ENCODE data around the gene PAFAH2.

Gene PAFAH2

GRCh38 chr1:25997828-25998761 is at the start of gene PAFAH2:
PAFAH2 (minus strand) TSS chr1:25998063; CDS start chr1:25990816, 7,247 bp downstream.
- DNase-seq (ENCODE audit: low read depth, low spot score) = peak; percentile 99

DNA sequence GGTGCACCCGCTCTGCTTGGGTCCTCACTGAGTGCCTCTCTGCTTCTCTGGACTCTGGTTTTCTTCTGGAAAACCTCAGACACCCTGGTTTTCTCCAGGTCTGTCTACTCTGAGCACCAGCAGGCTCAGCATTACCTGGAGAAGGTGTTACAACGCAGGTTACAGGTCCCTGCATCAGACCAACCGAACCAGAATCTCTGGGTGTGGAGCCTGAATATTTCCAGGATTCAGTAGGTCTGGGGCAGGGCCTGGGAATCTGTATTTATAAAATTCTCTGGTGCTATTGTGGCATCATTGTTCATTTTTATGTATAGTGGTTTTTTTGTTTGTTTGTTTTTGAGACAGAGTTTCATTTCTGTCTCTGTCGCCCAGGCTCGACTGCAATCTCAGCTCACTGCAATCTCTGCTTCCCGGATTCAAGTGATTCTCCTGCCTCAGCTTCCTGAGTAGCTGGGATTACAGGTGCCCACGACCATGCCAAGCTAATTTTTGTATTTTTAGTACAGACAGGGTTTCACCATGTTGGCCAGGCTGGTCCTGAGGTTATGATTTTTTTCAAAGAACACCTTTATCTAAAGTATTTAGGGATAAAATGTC is 49.5 kb upstream of the PAFAH2 start:
- DNase-seq (ENCODE audit: low read depth, low spot score) = no peak

GRCh38 chr1:26046246-26047095 is 48.6 kb upstream of the PAFAH2 start:
- DNase-seq (ENCODE audit: low read depth, low spot score) = no peak

DNA sequence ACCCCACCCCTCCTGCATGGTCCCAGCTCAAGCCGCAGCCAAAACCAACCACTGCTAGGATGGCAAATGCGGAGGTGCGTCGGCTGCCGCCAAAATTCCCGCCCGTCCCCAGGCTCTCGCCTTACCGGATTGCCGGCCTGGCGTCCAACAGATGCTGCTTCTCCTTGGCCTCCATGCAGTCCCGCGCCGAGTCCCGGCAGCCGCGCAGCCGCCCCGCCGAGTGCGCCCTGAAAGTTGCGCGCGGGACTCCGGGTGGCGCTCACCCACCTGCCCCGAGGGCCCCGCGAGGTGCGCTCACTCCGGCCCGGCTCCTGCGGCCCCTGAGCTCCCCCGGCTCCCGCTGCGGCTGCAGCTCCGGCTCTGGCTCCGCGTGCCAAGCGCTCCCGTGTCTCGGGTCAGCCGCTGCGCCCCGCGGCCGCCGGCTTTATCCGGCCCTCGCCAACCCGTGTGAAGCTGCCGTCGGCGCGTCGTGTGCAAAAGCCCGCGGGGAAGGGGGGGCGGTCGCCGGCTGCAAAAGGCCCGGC is 47.9 kb upstream of the PAFAH2 start, which contains the start of gene SLC30A2:
Gene SLC30A2 (minus strand): TSS at position 397 of the 524 bp plus-strand sequence. CDS start 222 bp downstream, at position 175.
- DNase-seq (ENCODE audit: low read depth, low spot score) = no peak

DNA sequence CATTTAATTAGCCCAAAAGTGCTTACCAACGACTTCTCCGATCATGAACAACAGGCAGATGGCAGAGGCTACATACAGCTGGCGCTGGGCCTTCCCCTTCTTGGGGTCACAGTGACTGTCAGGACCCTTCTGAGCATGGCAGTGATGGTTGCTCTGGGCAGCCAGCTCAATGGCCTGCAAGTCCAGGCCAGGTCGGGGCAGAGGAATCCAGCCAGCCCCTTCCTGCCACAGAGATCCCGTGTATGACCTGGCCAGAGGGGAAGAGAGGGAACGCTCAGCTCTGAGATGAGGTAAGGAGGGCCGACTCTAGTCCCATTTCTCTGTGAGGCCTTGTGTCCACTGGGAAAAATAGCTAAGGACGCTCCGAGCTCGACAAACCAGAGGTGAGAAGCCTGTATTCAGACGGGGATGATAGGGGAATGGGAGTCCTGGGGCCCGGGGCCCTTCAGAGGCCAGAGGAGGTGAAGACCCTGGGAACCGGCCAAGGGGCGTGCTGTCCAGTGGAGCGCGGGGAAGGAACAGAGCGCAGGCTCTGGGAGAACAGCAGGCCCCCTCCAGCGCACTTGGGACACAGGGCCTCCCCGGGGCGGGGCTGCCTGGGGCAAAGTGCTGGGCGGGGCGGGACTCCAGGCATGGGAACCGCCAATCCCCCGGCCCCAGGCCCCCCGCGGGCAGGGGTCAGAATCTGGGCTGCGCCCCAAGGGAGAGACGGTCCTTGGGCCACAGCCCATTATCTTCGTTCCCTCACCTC is 47.3 kb upstream of the PAFAH2 start:
- DNase-seq (ENCODE audit: low read depth, low spot score) = no peak

DNA sequence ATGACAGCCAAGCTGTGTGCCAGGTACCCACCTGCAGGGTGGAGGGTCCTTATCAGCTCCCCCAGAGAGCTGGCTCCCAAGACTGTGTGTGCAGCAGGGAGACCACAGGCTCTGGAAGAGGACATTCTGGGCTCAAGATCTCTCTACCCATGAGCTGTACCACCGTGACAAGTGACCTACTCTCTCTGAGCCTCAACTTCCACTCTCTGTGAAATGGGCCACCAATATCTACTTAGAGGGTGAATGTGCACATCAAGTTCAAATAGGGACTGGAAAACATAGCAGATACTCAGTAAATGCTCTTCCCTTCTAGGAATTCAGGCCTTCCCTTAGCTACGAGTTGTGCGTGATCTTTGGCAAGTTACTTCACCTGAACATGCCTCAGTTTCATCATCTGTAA is 46.6 kb upstream of the PAFAH2 start:
- no peak for DNase-seq (ENCODE audit: low read depth, low spot score)

GRCh38 chr1:26043765-26044164 is 45.9 kb upstream of the PAFAH2 start:
- DNase-seq (ENCODE audit: low read depth, low spot score) = no peak

- no peak for DNase-seq (ENCODE audit: low read depth, low spot score)
Observed at GRCh38 chr1:26041978-26042377, 44.1 kb upstream of the PAFAH2 start.

GRCh38 chr1:26041401-26041800 is 43.5 kb upstream of the PAFAH2 start:
- no peak for DNase-seq (ENCODE audit: low read depth, low spot score)

DNA sequence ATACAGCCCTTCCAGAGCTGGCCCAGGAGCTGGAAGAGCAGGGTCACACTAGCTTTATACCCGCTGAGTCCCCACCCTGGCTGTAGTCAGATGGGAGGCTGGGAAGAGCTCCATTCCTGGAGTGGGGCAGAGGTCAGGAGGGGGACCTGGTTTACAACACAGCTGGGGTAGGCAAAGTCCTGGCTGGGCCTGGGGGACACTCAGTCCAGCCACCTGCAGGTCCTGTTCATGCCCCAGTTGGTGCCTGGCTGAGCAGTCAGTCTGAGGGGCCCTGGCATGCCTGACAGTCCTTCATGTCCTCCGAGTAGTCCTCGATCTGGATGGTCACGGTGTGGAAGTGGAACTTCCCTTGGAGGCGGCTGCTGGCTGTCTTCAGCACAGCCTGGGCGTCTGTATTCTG is 41.0 kb upstream of the PAFAH2 start:
- no peak for DNase-seq (ENCODE audit: low read depth, low spot score)

- no peak for DNase-seq (ENCODE audit: low read depth, low spot score)
Observed at GRCh38 chr1:26038477-26038876, 40.6 kb upstream of the PAFAH2 start.

DNA sequence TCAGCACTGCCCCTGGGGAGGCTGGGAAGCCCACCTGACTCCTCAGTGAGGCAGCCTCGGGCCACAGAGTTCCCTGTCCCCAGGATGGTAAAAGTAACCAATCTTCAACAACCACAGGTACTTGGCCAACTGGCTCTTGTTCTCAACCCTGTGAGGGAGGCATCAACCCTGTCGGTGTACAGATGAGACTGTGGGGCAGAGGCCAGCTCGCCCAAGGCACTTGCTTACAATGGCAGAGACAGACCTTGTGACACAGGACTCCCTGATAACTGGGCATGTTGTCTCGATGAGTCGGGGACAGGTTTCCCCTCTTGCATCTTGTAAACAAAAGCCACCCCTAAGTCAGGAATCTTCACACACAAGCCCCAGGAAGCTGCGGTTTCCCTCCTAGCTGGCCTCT is 40.0 kb upstream of the PAFAH2 start:
- DNase-seq (ENCODE audit: low read depth, low spot score) = no peak

- DNase-seq (ENCODE audit: low read depth, low spot score) = no peak
Observed at GRCh38 chr1:26036756-26037281, 39.0 kb upstream of the PAFAH2 start.

DNA sequence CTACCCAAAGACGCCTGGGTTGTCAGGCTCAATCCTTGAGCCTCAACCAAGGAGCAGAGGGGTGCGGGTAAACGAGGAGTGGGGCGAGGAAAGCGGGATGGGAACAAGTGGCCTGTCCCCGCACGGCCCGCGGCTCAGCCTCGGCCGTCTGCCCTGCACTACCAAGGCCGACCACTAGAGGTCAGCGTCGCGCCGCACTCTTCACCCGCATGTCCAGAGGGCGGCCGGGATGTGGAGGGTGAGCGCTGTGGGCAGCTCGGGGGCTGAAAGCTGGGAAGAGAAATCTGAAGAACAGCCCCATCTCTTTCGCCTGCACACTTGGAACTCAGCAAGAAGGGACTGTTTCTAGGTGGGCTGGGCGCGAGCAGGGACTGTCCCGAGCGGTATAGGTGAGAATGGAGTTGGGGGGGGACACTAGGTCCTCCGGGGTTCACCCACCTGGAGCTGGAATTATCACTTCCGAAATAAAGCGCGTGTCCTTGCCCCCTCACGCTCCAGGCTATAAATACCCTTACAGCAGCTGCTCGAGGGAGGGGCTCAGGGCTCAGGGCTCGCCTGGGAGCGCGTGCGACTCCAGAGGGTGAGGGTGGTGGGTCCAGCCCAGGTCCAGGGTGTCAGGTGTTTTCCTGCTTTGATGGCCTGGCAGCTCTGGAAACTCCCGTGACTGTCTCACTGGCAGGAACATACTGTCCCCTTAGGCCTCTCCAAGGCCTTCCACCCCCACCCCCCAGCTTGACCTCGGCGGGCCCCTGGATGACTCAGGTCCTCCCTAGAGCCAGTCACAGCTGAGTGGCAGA is 38.3 kb upstream of the PAFAH2 start:
- DNase-seq (ENCODE audit: low read depth, low spot score) = no peak

DNA sequence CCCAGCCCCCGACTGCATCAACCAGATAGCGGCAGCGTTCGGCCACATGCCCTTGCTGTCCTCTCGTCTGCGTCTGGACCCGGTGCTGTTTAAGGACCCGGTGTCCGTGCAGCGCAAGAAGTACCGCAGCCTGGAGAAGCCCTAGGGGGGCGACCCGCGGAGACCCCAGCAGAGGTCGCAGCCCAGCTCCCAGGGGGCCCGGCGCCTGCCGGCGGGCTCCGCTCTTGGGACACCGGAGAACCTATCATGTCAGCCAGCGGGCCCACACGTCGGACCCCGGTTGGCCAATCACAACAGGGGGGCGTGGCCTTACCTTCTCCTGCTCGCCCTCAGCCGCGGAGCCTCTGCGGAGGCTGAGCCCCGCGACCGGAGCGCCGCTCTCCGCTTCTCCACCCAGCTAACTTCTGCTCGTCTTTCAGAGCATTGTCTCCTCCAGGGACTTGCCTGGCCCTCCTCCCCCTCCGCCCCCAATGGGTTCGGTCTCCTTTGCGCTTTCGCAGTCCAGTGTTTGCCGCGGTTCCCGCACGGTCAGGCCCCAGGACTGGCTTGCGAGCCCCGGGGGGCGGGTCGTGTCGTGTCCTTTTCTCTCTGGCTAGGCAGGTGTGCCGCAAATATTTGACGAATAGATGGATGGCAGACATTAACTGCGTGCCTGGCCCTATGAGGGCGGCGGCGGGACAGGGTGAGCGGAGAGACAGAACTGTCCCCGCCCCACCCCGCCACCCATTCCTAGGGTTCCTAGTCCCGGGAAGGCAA is 37.5 kb upstream of the PAFAH2 start:
- DNase-seq (ENCODE audit: low read depth, low spot score) = peak; percentile 63

DNA sequence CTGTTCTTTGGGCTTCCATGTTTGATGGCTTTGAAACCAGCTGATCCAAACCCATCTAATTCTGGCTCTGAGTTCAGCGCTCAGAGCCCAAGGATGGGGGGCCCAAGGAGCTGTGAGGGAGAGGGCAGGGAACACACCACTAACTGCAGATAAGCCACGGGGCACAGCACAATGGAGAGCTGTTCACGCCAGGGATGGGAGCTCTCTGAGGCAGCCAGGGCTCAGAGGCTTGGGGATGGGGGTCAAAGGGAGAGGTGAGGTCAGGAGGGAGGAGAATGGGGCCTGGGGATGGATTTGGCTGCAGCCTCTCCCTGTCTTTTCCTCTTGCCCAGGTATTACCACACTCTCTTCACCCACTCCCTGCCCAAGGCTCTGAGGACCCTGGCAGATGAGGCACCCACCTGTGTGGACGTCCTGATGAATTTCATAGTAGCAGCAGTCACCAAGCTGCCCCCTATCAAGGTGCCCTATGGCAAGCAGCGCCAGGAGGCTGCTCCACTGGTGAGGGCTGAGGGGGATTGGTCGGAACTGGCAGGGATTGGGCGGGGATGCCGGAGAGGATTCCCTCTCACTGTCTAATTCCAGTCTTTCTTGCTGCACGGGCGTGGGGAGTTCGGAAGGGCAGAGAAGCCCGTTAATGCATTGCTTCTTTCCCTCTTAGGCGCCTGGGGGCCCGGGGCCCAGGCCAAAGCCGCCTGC is 36.8 kb upstream of the PAFAH2 start:
- no peak for DNase-seq (ENCODE audit: low read depth, low spot score)

DNA sequence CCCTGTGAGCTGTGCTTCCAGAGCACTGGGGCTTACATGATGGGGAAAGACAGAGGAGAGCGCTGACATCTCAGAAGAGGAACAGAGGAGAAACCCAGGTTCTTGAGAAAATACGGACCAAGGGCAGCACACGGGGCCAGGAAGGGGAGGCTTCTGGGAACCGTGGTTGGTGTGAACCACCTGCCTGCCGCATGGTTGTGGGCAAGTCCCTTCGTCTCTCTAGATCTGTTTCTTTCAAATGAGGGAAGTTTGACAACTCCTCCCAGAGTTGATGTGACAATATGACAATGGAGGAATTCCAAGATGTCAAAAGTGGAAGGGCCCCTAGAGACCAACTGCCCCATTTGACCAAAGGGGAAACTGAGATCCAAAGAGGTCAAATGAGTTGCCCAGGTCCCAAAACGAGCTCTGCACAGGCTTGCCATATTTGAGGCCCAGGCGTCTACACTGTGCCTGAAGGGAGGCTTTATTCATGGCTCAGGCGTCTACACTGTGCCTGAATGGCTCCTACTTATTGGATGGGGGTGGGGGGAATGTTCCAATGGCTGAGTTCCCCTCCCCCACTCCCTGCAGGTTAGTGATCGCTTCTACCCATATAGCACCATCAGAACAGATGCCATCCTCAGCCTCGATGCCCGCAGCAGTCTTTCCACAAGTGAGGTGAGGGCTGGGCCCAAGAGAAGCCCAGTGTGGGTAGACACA is 34.9 kb upstream of the PAFAH2 start:
- DNase-seq (ENCODE audit: low read depth, low spot score) = no peak

All from brain pericyte (primary cell).